Parathyroid adenoma (tissue), 2 donors: Measurements from ENCODE around the gene JKAMP.

Source experiments
- H2AFZ ChIP-seq: fragments of 300-600 bp; sonication (generic); one replicate; pipeline ENCODE4 v1.7.0; 2017; ENCODE audit warnings: antibody characterized with exemption, mild to moderate bottlenecking
- H3K27ac ChIP-seq: fragments of 300-600 bp; sonication (generic); one replicate; pipeline ENCODE4 v1.7.0; 2017
- H3K27me3 ChIP-seq: fragments of 300-600 bp; sonication (generic); one replicate; pipeline ENCODE4 v1.7.0; 2017; ENCODE audit warnings: low read length; ENCODE audit not compliant: control insufficient read depth, insufficient read depth
- H3K36me3 ChIP-seq: fragments of 300-600 bp; sonication (generic); one replicate; pipeline ENCODE4 v1.7.0; 2017; ENCODE audit warnings: low read length; ENCODE audit not compliant: control insufficient read depth, insufficient read depth
- H3K4me1 ChIP-seq: fragments of 300-600 bp; sonication (generic); one replicate; pipeline ENCODE4 v1.7.0; 2017; ENCODE audit warnings: control low read depth
- H3K4me2 ChIP-seq: fragments of 300-600 bp; sonication (generic); one replicate; pipeline ENCODE4 v1.7.0; 2017; ENCODE audit warnings: low read length
- H3K4me3 ChIP-seq: fragments of 300-600 bp; sonication (generic); one replicate; pipeline ENCODE4 v1.7.0; 2017; ENCODE audit warnings: low read depth, low read length
- H3K79me2 ChIP-seq: fragments of 300-600 bp; sonication (generic); one replicate; pipeline ENCODE4 v1.7.0; 2017; ENCODE audit warnings: control low read depth
- H3K9ac ChIP-seq: fragments of 300-600 bp; sonication (generic); one replicate; pipeline ENCODE4 v1.7.0; 2017; ENCODE audit warnings: mild to moderate bottlenecking
- H3K9me3 ChIP-seq: fragments of 300-600 bp; sonication (generic); one replicate; pipeline ENCODE4 v1.7.0; 2017; ENCODE audit warnings: low read length; ENCODE audit not compliant: control insufficient read depth
- CTCF ChIP-seq: fragments of 300-600 bp; sonication (generic); IDR thresholded peaks from one replicate; pipeline ENCODE4 v1.7.0; 2017; ENCODE audit warnings: antibody characterized with exemption, mild to moderate bottlenecking
- donor health status: primary hyperparathyroidism.

The JKAMP gene

GRCh38 chr14:59464486-59465315 is 19.6 kb upstream of the JKAMP start:
- peak overlapping the region; percentile 94 for H3K4me2 ChIP-seq
- H3K9me3 ChIP-seq, result no peaks in the 10 kb centered on the region
- no peaks in the 10 kb centered on the region for H3K27me3 ChIP-seq
- no peaks in the 10 kb centered on the region for H3K79me2 ChIP-seq
- H3K4me1 ChIP-seq, result peaks cover 5% of the 10 kb centered on the region
- peak overlapping the region; percentile 44 for H3K9ac ChIP-seq
- H2AFZ ChIP-seq, result peak overlapping the region; percentile 95
- peak overlapping the region; percentile 63 for H3K4me3 ChIP-seq
- peak overlapping the region; percentile 80 for H3K27ac ChIP-seq
- TF ChIP-seq CTCF, result no peak
- no peaks in the 10 kb centered on the region for H3K36me3 ChIP-seq

- Histone ChIP-seq H3K4me3 (peak within 1 kb of the TSS; percentile 63), H3K27ac (peak within 1 kb of the TSS; percentile 80), H3K9ac (peak within 1 kb of the TSS; percentile 44), H3K27me3 (no peaks in the 10 kb centered on the region), H3K79me2 (no peaks in the 10 kb centered on the region), H3K36me3 (no peaks in the 10 kb centered on the region), H2AFZ (peak within 1 kb of the TSS; percentile 95), H3K4me2 (peak within 1 kb of the TSS; percentile 94), H3K9me3 (no peaks in the 10 kb centered on the region), H3K4me1 (peaks cover 5% of the 10 kb centered on the region)
- no peak for TF ChIP-seq CTCF
Observed at GRCh38 chr14:59465316-59466135, 18.8 kb upstream of the JKAMP start, which contains the start of gene GPR135. Gene GPR135, minus strand, starts transcription at chr14:59465380. Its CDS starts 154 bp downstream, at chr14:59465226.

GRCh38 chr14:59474172-59474571 is 10.1 kb upstream of the JKAMP start:
- Histone ChIP-seq H3K4me3 (no peak overlapping the region), H3K27me3 (no peaks in the 10 kb centered on the region), H3K27ac (no peak overlapping the region), H3K4me2 (no peak overlapping the region), H3K9me3 (no peaks in the 10 kb centered on the region), H3K79me2 (no peaks in the 10 kb centered on the region), H2AFZ (no peak overlapping the region), H3K9ac (no peak overlapping the region), H3K36me3 (no peaks in the 10 kb centered on the region), H3K4me1 (no peaks in the 10 kb centered on the region)
- no peak for TF ChIP-seq CTCF

- no peaks in the 10 kb centered on the region for H3K4me1 ChIP-seq
- no peaks in the 10 kb centered on the region for H3K79me2 ChIP-seq
- H3K36me3 ChIP-seq, result no peaks in the 10 kb centered on the region
- no peak overlapping the region for H2AFZ ChIP-seq
- TF ChIP-seq CTCF, result no peak
- no peaks in the 10 kb centered on the region for H3K27me3 ChIP-seq
- no peak overlapping the region for H3K4me3 ChIP-seq
- no peak overlapping the region for H3K27ac ChIP-seq
- H3K9me3 ChIP-seq, result no peaks in the 10 kb centered on the region
- no peak overlapping the region for H3K4me2 ChIP-seq
- H3K9ac ChIP-seq, result no peak overlapping the region
Observed at GRCh38 chr14:59475709-59476108, 8.6 kb upstream of the JKAMP start.
